ENCODE data around the gene STOX1. TPM values are rescaled to one million over a fixed set of nuclear protein-coding genes. Genes with fewer than 3 reads are reported as not detected.

STOX1 gene
- total RNA-seq, 1 donor from 2014 or later, result 8.0 TPM

DNA sequence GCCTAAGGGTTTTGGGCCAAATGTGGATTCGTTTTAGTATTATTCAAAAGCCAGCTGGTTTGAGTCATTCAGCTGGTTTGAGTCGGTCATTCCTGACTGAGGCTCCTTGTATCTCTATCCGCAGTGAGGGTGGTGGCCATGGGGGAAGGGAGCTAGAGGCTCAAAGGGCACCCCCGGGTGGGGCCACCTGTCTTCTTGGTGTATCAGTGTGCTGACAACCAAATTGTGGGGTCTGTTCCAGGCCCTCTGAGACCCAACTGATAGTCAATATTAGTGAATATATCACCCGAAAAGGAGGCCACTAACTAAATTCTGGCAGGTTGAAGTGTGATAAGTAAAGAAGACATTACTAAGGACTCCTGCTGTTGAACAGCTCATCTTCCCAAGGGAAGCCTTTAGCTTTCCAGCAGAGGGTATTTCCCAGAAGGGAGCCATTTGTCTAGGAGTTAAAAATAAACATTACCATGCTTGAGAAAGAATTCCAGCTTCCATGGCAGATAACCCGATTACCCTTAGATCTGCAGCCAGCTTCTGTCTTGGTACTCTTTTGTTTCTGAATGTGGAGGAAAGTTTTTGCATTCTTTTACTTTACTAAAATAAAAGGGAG is 43.9 kb downstream of the STOX1 start:
- Mint-ChIP-seq H3K36me3 (ENCODE audit: insufficient read depth) (peaks cover 13% of the 10 kb centered on the region), H3K9me3 (ENCODE audit: low read depth) (peaks cover 15% of the 10 kb centered on the region), H3K4me1 (ENCODE audit: low read depth) (peaks cover 20% of the 10 kb centered on the region), H3K27me3 (no peaks in the 10 kb centered on the region), H3K27ac (peak overlapping the region; percentile 83), H3K4me3 (ENCODE audit: low read depth) (peak overlapping the region; percentile 16)
- TF ChIP-seq, protein P1, sequence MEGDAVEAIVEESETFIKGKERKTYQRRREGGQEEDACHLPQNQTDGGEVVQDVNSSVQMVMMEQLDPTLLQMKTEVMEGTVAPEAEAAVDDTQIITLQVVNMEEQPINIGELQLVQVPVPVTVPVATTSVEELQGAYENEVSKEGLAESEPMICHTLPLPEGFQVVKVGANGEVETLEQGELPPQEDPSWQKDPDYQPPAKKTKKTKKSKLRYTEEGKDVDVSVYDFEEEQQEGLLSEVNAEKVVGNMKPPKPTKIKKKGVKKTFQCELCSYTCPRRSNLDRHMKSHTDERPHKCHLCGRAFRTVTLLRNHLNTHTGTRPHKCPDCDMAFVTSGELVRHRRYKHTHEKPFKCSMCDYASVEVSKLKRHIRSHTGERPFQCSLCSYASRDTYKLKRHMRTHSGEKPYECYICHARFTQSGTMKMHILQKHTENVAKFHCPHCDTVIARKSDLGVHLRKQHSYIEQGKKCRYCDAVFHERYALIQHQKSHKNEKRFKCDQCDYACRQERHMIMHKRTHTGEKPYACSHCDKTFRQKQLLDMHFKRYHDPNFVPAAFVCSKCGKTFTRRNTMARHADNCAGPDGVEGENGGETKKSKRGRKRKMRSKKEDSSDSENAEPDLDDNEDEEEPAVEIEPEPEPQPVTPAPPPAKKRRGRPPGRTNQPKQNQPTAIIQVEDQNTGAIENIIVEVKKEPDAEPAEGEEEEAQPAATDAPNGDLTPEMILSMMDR (IDR thresholded peaks at IDR 0.05; ENCODE audit: unreplicated experiment), result no peak
- no peak for DNase-seq (ENCODE audit: low spot score, unreplicated experiment)

DNA sequence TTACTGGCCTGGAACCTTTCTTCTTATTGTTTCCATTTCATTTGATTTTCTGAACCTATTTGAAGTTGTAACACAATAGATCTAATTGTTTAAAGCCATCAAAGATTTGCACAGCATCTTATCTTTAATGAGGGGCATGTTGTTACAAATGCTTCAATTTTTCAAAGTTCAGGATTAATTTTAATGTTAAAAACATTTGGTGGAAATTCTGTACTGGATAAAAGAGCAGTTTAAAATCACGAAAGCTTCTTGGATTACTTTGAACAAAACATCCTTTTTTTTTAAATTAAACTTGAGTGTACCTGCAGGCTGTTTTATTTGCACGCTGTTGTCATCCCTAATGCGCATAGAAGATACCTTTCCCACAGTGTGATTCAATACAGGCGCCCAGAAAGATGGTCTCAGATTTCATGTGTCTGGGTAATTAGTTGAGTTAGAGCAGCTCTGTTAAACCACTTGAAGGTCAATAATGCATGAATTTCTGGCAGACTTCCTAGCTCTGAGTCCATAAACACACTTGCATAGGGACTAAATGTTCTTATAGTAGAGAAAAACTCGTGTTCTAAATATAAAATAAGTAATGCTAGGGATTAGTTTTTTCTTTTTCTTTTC is 44.5 kb downstream of the STOX1 start:
- TF ChIP-seq, protein P1 (IDR thresholded peaks at IDR 0.05; ENCODE audit: unreplicated experiment), result no peak
- Mint-ChIP-seq H3K36me3 (ENCODE audit: insufficient read depth) (peaks cover 8% of the 10 kb centered on the region), H3K9me3 (ENCODE audit: low read depth) (peaks cover 11% of the 10 kb centered on the region), H3K4me3 (ENCODE audit: low read depth) (peak overlapping the region; percentile 16), H3K27ac (peak overlapping the region; percentile 83), H3K4me1 (ENCODE audit: low read depth) (peaks cover 27% of the 10 kb centered on the region), H3K27me3 (no peaks in the 10 kb centered on the region)
- DNase-seq (ENCODE audit: low spot score, unreplicated experiment), result no peak

DNA sequence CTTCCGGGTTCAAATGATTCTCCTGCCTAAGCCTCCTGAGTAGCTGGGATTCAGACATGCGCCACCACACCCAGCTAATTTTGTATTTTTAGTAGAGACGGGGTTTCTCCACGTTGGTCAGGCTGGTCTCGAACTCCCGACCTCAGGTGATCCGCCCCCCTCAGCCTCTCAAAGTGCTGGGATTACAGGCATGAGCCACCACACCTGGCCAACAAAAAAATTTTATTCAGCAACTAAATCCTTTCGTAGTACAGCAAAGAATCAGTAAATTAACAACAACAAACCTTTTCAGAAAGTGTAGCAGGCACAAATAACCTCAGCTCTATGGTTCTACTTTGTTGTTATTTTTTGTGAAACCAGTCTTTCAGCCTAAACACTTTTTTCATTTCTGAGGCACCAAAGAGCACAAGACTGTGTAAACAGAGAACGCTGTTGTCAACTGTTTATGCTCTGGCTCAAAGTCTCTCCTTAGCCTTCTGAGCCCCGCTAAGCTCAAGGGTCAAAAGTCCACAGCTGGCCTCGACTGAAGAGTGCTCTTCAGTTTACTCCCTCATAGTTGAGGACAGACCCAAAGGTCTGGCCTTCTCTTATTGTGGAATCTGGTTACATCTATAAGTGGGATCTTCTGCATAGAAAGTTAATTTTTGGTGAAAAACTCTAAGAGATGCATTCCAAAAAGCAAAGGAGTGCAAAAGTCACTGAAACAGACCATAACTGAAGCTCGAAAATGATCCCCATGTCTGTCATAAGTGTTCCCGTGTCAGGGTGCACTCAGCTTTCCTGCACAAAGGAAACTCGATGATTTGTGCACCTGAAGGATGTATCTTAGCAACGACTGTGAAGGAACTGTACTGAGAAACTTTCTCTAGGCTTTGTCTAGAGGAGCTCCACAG is 49.2 kb downstream of the STOX1 start:
- Mint-ChIP-seq H3K4me3 (ENCODE audit: low read depth) (peak overlapping the region; percentile 14), H3K4me1 (ENCODE audit: low read depth) (peaks cover 43% of the 10 kb centered on the region), H3K27ac (peak overlapping the region; percentile 95), H3K27me3 (no peaks in the 10 kb centered on the region), H3K36me3 (ENCODE audit: insufficient read depth) (no peaks in the 10 kb centered on the region), H3K9me3 (ENCODE audit: low read depth) (no peaks in the 10 kb centered on the region)
- DNase-seq (ENCODE audit: low spot score, unreplicated experiment), result no peak
- TF ChIP-seq, protein P1 (IDR thresholded peaks at IDR 0.05; ENCODE audit: unreplicated experiment), result no peak

DNA sequence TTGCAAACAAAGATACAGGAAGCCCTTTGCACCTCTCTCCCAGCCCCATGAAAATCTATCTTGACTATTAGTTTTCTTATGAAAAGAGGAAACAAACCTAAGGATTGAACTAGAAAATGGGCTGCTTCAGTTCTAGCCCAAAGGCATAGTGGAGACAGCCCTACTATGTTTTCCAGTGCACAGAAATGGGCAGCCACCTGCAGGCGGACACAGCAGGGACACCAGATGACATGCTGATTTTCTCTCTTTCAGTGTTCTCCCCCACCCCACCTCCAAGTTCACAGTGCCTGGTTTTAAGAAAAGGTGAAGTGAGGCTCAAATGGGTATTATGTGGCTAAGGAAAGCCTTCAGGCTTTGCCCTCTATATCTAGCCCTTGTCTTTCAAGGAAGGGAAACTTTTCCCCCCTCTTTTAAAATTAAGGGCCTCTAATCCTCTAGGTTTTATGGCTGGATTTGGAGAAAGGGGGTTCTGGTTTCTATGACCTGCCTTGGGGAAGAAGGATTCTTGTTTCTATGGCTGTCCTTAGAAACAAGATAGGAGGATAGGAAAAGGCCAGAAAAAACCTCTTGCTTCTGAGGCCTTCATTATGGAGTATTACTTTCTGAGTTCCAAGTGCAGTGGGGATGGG is 50.3 kb downstream of the STOX1 start:
- Mint-ChIP-seq H3K4me3 (ENCODE audit: low read depth) (no peak overlapping the region), H3K27me3 (no peaks in the 10 kb centered on the region), H3K9me3 (ENCODE audit: low read depth) (no peaks in the 10 kb centered on the region), H3K27ac (peak overlapping the region; percentile 76), H3K4me1 (ENCODE audit: low read depth) (peaks cover 37% of the 10 kb centered on the region), H3K36me3 (ENCODE audit: insufficient read depth) (no peaks in the 10 kb centered on the region)
- TF ChIP-seq, protein P1 (IDR thresholded peaks at IDR 0.05; ENCODE audit: unreplicated experiment), result no peak
- DNase-seq (ENCODE audit: low spot score, unreplicated experiment), result no peak

DNA sequence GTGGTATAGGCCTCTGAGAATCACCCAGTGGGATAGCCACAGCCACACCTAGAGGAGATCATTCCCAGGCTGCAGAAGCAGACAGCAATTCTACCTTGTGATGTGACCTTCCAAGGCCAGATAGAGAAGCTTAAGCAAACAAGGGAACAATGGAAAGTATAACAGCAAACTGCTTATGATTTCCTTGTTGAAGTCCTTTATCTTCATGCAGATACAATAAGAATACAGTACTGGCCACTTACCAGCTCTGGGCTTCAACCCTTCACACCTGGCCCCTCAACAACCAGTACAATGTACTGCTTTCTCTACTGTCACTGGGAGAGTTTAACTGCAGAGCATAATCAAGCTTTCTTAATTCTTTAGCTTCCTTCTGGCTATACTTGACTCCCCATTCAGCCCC is 51.2 kb downstream of the STOX1 start:
- Mint-ChIP-seq H3K9me3 (ENCODE audit: low read depth) (no peaks in the 10 kb centered on the region), H3K27me3 (no peaks in the 10 kb centered on the region), H3K36me3 (ENCODE audit: insufficient read depth) (no peaks in the 10 kb centered on the region), H3K4me1 (ENCODE audit: low read depth) (peaks cover 37% of the 10 kb centered on the region), H3K4me3 (ENCODE audit: low read depth) (no peak overlapping the region), H3K27ac (no peak overlapping the region)
- DNase-seq (ENCODE audit: low spot score, unreplicated experiment), result no peak
- TF ChIP-seq, protein P1 (IDR thresholded peaks at IDR 0.05; ENCODE audit: unreplicated experiment), result no peak
